Psoas muscle (tissue), 8 donors: ENCODE data around the gene CADM4. TPM values are rescaled to one million over a fixed set of nuclear protein-coding genes. Genes with fewer than 3 reads are reported as not detected.
"Not testable (repeated sequence)": the region's sequence is repeated elsewhere in the genome, so short reads cannot be mapped to it uniquely, and the experiment has no call there.

Experiments used
- ATAC-seq, 4 donors: fragments of 200-7000 bp; cut with Tn5 transposase; one replicate each; pipeline ENCODE4 v1.9.1; 2020; ENCODE audit warnings: moderate library complexity in 3 of 4, mild to moderate bottlenecking in 2 of 4
- DNase-seq, 2 donors: peaks; one replicate each; pipeline ENCODE4 v3.0.0-alpha.2; 2020
- H3K27ac ChIP-seq: fragments of 200-600 bp; one replicate; pipeline ENCODE4 v1.8.0; 2022
- H3K27me3 ChIP-seq, 3 donors: fragments of 200-600 bp in 1 of 3; one replicate each; pipeline versions ENCODE4 v1.6.1 to v1.8.0; 2013 to 2022; ENCODE audit warnings: low read length in 2 of 3, mild to moderate bottlenecking in 2 of 3, moderate library complexity in 1 of 3; ENCODE audit not compliant: insufficient read depth in 3 of 3
- H3K36me3 ChIP-seq, 2 donors: fragments of 200-600 bp in 1 of 2; one replicate each; pipeline versions ENCODE4 v1.6.1 to v1.8.0; 2013 to 2022; ENCODE audit warnings: low read depth in 1 of 2, mild to moderate bottlenecking in 1 of 2, moderate library complexity in 1 of 2; ENCODE audit not compliant: insufficient read depth in 1 of 2
- H3K4me1 ChIP-seq: fragments of 200-600 bp; one replicate; pipeline ENCODE4 v1.8.0; 2022
- H3K4me3 ChIP-seq: fragments of 200-600 bp; one replicate; pipeline ENCODE4 v1.8.0; 2022; ENCODE audit warnings: mild to moderate bottlenecking
- H3K9me3 ChIP-seq: fragments of 200-600 bp; one replicate; pipeline ENCODE4 v1.8.0; 2022
- WGBS, 3 donors: extraction: QIAGEN DNeasy Blood & Tissue Kit; methylation state at CpG; one replicate each; pipeline versions ENCODE4 v1.1.6 to v1.1.7; 2013; 5-methylcytosine and 5-hydroxymethylcytosine counted together
- intact Hi-C, 2 donors: fragments of 100-400 bp; cut with DNase I; formaldehyde crosslinking; loops; one replicate each; pipeline versions ENCODE4 v1.11.0 to v1.14.2; 2022
- polyA plus RNA-seq, 3 donors: library from polyadenylated mRNA; stranded (reverse); fragments of 200-250 nt; gene quantifications; one replicate each; pipeline ENCODE4 v1.2.3, GENCODE V29; 2013
- total RNA-seq, 4 donors: library from RNA; stranded (reverse); fragmentation: NEBNext Ultra II Directional in 2 of 4; extraction: Animal tissue kit (Norgen Biotek cat#: 25700) in 2 of 4; gene quantifications; one replicate each; pipeline versions ENCODE4 v1.2.1 to v1.2.4, GENCODE V29; 2021 to 2023
- TF ChIP-seq, protein P1 (sequence below): fragments of 200-600 bp; IDR thresholded peaks from one replicate; pipeline ENCODE4 v1.8.0; 2022; ENCODE audit warnings: antibody characterized with exemption
- donor health status: healthy with polysubstance abuse.
- donor health status: DM: no; HTN: no; CAD: no; lungs with moderate emphysema.
- donor health status: Bipolar disorder and iron deficiency.
- donor health status: healthy.
- donor health status: DM: yes; HTN: yes; CAD: no.
- donor health status: DM: no; HTN: no; CAD: no.
- donor health status: DM: no; HTN: no; CAD: no.
- donor health status: DM: yes; HTN: yes; CAD: no.

Gene CADM4
- total and polyA plus RNA-seq, 7 donors, result 1.8 to 10.6 (median 4.4) TPM

DNA sequence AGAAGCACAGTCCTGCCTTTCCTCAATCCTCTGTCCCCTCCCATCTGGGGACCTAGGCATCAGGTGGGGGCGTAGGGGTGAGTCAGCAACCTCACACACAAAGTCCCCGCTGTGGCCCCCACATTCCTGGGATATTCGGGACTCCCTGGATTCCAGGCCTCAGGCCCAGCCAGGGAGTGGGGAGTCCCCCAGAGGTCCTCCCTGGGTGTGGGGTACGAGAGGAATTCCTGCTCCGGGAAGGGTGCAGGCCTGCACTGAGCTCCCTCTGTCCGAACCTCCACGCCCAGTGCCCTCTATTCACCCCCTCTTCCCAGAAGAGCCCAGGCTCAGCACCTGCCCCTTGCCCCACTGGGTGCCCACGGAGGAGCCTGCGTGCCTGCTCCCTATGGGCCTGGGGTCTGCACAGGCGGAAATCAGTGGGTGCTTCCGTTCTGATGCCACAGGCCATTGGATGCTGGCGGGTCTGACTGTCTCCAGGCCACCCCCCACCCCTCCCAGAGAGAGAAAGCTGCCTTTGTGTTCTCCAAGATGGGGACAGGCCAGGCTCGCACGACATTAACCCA is 3.4 kb downstream of the CADM4 start:
- H3K9me3 ChIP-seq, result no peaks in the 10 kb centered on the region
- H3K27me3 ChIP-seq, result peaks cover 0 to 8% (median under 1%) of the 10 kb centered on the region in 3 donors
- TF ChIP-seq, protein P1, sequence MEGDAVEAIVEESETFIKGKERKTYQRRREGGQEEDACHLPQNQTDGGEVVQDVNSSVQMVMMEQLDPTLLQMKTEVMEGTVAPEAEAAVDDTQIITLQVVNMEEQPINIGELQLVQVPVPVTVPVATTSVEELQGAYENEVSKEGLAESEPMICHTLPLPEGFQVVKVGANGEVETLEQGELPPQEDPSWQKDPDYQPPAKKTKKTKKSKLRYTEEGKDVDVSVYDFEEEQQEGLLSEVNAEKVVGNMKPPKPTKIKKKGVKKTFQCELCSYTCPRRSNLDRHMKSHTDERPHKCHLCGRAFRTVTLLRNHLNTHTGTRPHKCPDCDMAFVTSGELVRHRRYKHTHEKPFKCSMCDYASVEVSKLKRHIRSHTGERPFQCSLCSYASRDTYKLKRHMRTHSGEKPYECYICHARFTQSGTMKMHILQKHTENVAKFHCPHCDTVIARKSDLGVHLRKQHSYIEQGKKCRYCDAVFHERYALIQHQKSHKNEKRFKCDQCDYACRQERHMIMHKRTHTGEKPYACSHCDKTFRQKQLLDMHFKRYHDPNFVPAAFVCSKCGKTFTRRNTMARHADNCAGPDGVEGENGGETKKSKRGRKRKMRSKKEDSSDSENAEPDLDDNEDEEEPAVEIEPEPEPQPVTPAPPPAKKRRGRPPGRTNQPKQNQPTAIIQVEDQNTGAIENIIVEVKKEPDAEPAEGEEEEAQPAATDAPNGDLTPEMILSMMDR, result no peak
- no peaks in the 10 kb centered on the region for H3K4me1 ChIP-seq
- ATAC-seq (no peak), DNase-seq (no peak)
- no peaks in the 10 kb centered on the region for H3K36me3 ChIP-seq
- H3K4me3 ChIP-seq, result no peak overlapping the region
- no peak overlapping the region for H3K27ac ChIP-seq
- WGBS, 3 donors, result 78 to 83% (median 83%) methylated on average over 14 of the region's 14 CpGs
- intact Hi-C loops, result no loop called here

DNA sequence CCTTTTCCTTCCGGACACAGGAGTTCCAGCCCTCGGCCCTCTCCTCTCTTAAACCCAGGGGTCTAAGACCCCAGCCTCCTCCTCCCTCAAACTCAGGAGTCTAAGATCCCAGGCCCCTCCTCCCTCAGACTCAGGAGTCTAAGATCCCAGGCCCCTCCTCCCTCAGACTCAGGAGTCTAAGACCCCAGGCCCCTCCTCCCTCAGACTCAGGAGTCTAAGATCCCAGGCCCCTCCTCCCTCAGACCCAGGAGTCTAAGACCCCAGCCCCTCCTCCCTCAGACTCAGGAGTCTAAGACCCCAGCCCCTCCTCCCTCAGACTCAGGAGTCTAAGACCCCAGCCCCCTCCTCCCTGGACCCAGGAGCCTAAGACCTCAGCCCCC is 4.1 kb downstream of the CADM4 start:
- H3K27ac ChIP-seq, intact Hi-C loops, DNase-seq, H3K27me3 ChIP-seq, H3K9me3 ChIP-seq, ATAC-seq, H3K4me3 ChIP-seq, H3K4me1 ChIP-seq, H3K36me3 ChIP-seq: not testable (repeated sequence)
- WGBS, 3 donors, result 48 to 61% (median 49%) methylated on average over 2 of the region's 2 CpGs

DNA sequence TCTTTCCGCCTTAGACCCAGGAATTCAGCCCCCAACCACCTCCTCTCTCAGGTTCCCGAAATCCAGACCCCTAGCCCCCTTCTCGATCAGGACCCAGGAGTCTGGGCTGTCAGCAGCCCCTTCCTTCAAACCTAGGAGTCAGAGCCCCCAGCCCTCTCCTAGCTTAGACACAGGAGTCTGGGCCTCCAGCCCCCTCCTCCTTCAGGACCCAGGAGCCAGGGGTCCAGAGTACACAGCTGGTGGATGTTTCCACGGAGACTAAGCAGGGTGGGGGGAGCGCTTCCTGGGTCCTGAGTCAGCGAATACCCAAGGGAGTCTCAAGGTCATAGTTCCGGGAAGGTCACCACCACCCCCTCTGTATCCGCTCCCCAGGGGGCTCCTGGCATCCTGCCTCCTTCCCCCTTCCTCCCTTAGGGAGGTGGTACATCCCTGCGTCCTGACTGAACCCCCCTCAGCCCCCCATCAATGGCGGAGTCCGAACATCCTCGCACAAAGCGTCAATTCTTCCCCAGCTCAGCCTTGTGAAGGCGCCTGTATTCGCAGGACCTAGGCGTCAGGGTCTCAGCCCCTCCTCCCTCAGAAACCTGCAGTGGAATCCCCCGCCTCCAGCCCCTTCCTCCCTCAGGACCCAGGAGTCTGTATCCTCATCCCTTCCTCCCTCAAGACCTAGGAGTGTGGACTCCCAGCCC is 4.6 kb downstream of the CADM4 start:
- Histone ChIP-seq H3K27me3 (peaks cover 0 to 3% (median 0%) of the 10 kb centered on the region in 3 donors), H3K36me3 (no peaks in the 10 kb centered on the region), H3K4me3 (no peak overlapping the region), H3K9me3 (no peaks in the 10 kb centered on the region), H3K27ac (no peak overlapping the region), H3K4me1 (no peaks in the 10 kb centered on the region)
- ATAC-seq, result no peak
- TF ChIP-seq, protein P1, result no peak
- 17 to 29% (median 18%) methylated on average over 16 to 17 of the region's 17 CpGs for WGBS, 3 donors
- no peak for DNase-seq
- intact Hi-C loops, result no loop called here

DNA sequence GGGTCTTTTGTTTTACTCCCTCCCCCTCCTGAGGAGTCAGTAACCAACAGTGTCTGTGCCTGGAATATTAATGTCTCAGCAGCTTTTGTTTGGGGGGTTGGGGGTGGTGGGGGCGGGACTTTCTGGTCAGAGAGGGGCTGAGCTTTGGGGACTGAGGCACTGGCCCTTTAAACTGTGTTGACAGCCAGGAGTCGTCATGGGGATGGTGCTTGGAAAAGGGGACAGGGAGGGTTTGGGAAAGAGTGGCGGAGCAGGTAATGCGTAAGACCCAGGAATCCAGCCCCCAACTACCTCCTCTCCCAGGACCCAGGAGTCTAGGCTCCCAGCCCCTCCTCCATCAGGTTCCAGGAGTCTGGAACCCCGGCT is 5.2 kb downstream of the CADM4 start:
- Histone ChIP-seq H3K27me3 (peaks cover 0 to 3% (median 0%) of the 10 kb centered on the region in 3 donors), H3K36me3 (no peaks in the 10 kb centered on the region), H3K4me3 (no peak overlapping the region), H3K9me3 (no peaks in the 10 kb centered on the region), H3K27ac (no peak overlapping the region), H3K4me1 (no peaks in the 10 kb centered on the region)
- TF ChIP-seq, protein P1, result no peak
- intact Hi-C loops, result no loop called here
- ATAC-seq, result no peak
- no peak for DNase-seq
- 43 to 52% (median 50%) methylated on average over 5 of the region's 5 CpGs for WGBS, 3 donors

DNA sequence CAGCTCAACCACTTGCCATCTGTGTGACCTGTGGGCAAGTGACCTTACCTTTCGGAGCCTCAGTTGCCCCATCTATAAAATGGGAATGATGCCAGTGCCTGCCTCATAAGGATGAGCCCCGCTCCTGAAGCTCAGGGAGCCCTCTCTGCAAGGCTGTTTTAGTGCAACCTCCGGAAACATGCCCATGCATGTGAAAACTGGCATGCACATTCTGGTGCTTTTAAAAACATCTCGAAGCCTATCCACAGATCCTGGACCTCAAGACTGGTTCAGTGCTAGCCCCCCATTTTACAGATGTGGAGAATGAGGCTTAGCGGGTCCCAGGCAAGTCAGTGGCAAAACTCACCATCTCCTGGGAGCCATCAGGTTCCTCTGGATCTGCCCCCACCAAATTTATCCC is 5.6 kb downstream of the CADM4 start:
- no peak for ATAC-seq
- no peak overlapping the region for H3K27ac ChIP-seq

More for the DNA sequence above, 5.6 kb downstream of the CADM4 start:
- Histone ChIP-seq H3K4me3 (no peak overlapping the region), H3K36me3 (no peaks in the 10 kb centered on the region), H3K4me1 (no peaks in the 10 kb centered on the region), H3K27me3 (peaks cover 0 to under 1% (median 0%) of the 10 kb centered on the region in 3 donors), H3K9me3 (no peaks in the 10 kb centered on the region)
- TF ChIP-seq, protein P1, result no peak
- intact Hi-C loops, result no loop called here
- DNase-seq, result no peak
- 80 to 84% (median 81%) methylated on average over 5 of the region's 5 CpGs for WGBS, 3 donors
